Natural killer cell (primary cell): ENCODE results near the gene HIP1. TPM values are rescaled to one million over a fixed set of nuclear protein-coding genes. Genes with fewer than 3 reads are reported as not detected.

Source experiments
- ATAC-seq, 3 donors: fragments of 150-1000 bp in 2 of 3; fragments of 200-7000 bp in 1 of 3; cut with Tn5 transposase; 1 replicate in 1 of 3; 2 replicates in 2 of 3; pipeline ENCODE4 v1.10.0; 2021; ENCODE audit warnings: mild to moderate bottlenecking in 2 of 3, moderate library complexity in 2 of 3
- DNase-seq, 2 donors: peaks; one replicate each; pipeline versions ENCODE4 v3.0.0 to v3.0.0-alpha.2; 2013 to 2021; ENCODE audit warnings: mixed read lengths in 1 of 2
- H3K27ac ChIP-seq: one replicate; pipeline ENCODE4 v1.5.1; 2013; ENCODE audit warnings: mild to moderate bottlenecking, low read length
- H3K27me3 ChIP-seq: one replicate; pipeline ENCODE4 v1.6.1; 2013; ENCODE audit warnings: low read length; ENCODE audit not compliant: control insufficient read depth, insufficient read depth
- H3K36me3 ChIP-seq: one replicate; pipeline ENCODE4 v1.6.1; 2013; ENCODE audit warnings: low read length; ENCODE audit not compliant: control insufficient read depth, insufficient read depth
- H3K4me1 ChIP-seq: one replicate; pipeline ENCODE4 v1.6.1; 2013; ENCODE audit warnings: low read length; ENCODE audit not compliant: control insufficient read depth, insufficient read depth
- H3K4me3 ChIP-seq: one replicate; pipeline ENCODE4 v1.5.1; 2013; ENCODE audit warnings: low read length
- H3K9me3 ChIP-seq: one replicate; pipeline ENCODE4 v1.6.1; 2013; ENCODE audit warnings: low read length; ENCODE audit not compliant: control insufficient read depth, insufficient read depth
- H3K27ac Mint-ChIP-seq, 2 donors: one replicate each; pipeline ENCODE4 v1.8.0; 2022; ENCODE audit warnings: mild to moderate bottlenecking in 2 of 2, mixed read lengths in 2 of 2, moderate library complexity in 1 of 2
- H3K27me3 Mint-ChIP-seq, 2 donors: one replicate each; pipeline ENCODE4 v1.8.0; 2022; ENCODE audit warnings: low read depth in 2 of 2, mixed read lengths in 2 of 2
- H3K36me3 Mint-ChIP-seq: one replicate; pipeline ENCODE4 v1.8.0; 2022; ENCODE audit warnings: mixed read lengths
- H3K4me1 Mint-ChIP-seq, 2 donors: one replicate each; pipeline ENCODE4 v1.8.0; 2022; ENCODE audit warnings: mixed read lengths in 2 of 2
- H3K4me3 Mint-ChIP-seq: one replicate; pipeline ENCODE4 v1.8.0; 2022; ENCODE audit warnings: mild to moderate bottlenecking, moderate library complexity, mixed read lengths
- H3K9me3 Mint-ChIP-seq, 2 donors: one replicate each; pipeline ENCODE4 v1.8.0; 2022; ENCODE audit warnings: mixed read lengths in 2 of 2
- WGBS: methylation state at CpG from one replicate; pipeline ENCODE4 v1.1.7; 2013; ENCODE audit warnings: missing lambda C conversion rate; ENCODE audit not compliant: insufficient coverage; 5-methylcytosine and 5-hydroxymethylcytosine counted together
- intact Hi-C: fragments of 100-400 bp; cut with micrococcal nuclease; formaldehyde crosslinking; loops from one replicate; pipeline ENCODE4 v1.14.2; 2022
- total RNA-seq, 4 donors: library from RNA; stranded (reverse); fragments of 120-200 nt in 1 of 4; gene quantifications; one replicate each; pipeline versions ENCODE4 v1.2.3 to v1.2.4, GENCODE V29; 2013 to 2022
- TF ChIP-seq, protein P1 (sequence below): fragments of 200-600 bp; IDR thresholded peaks from one replicate; pipeline ENCODE4 v1.8.0; 2022; ENCODE audit warnings: antibody characterized with exemption

The HIP1 gene
- total RNA-seq, 3 donors from 2014 or later (not counting 1 experiment from before 2014, with no cell fraction given): 17.1 to 27.9 (median 23.1) TPM

DNA sequence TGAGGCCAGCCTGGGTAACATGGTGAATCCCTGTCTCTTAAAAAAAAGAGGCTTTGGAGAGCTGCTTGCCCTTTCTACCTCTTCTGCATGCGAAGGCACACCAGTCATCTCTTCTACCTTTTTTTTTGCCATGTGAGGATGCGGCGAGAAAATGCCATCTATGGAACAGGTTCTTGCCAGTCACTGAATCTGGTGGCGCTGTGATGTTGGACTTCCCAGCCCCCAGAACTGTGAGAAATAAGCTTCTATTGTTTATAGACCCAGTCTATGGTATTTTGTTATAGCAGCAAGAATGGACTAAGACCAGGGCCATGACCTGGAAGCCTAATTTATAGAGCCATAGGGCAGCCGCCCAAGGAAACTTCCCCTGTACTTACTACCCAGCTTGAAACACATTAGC is 112.9 kb downstream of the HIP1 start:
- Histone ChIP-seq H3K36me3 (no peaks in the 10 kb centered on the region), H3K9me3 (peaks cover 11% of the 10 kb centered on the region), H3K27me3 (no peaks in the 10 kb centered on the region), H3K4me1 (peaks cover 29% of the 10 kb centered on the region), H3K27ac (no peak overlapping the region), H3K4me3 (no peak overlapping the region)
- 99% methylated on average over 4 of the region's 5 CpGs for WGBS
- TF ChIP-seq, protein P1, sequence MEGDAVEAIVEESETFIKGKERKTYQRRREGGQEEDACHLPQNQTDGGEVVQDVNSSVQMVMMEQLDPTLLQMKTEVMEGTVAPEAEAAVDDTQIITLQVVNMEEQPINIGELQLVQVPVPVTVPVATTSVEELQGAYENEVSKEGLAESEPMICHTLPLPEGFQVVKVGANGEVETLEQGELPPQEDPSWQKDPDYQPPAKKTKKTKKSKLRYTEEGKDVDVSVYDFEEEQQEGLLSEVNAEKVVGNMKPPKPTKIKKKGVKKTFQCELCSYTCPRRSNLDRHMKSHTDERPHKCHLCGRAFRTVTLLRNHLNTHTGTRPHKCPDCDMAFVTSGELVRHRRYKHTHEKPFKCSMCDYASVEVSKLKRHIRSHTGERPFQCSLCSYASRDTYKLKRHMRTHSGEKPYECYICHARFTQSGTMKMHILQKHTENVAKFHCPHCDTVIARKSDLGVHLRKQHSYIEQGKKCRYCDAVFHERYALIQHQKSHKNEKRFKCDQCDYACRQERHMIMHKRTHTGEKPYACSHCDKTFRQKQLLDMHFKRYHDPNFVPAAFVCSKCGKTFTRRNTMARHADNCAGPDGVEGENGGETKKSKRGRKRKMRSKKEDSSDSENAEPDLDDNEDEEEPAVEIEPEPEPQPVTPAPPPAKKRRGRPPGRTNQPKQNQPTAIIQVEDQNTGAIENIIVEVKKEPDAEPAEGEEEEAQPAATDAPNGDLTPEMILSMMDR: no peak
- DNase-seq (no peak), ATAC-seq (no peak)
- no peak overlapping the region for H3K27ac Mint-ChIP-seq
- H3K4me3 Mint-ChIP-seq: no peak overlapping the region
- H3K36me3 Mint-ChIP-seq: peaks cover 7% of the 10 kb centered on the region
- H3K9me3 Mint-ChIP-seq: peaks cover 3 to 4% of the 10 kb centered on the region in 2 donors
- intact Hi-C loops: no loop called here
- peaks cover 32 to 49% of the 10 kb centered on the region in 2 donors for H3K4me1 Mint-ChIP-seq
- no peaks in the 10 kb centered on the region for H3K27me3 Mint-ChIP-seq

DNA sequence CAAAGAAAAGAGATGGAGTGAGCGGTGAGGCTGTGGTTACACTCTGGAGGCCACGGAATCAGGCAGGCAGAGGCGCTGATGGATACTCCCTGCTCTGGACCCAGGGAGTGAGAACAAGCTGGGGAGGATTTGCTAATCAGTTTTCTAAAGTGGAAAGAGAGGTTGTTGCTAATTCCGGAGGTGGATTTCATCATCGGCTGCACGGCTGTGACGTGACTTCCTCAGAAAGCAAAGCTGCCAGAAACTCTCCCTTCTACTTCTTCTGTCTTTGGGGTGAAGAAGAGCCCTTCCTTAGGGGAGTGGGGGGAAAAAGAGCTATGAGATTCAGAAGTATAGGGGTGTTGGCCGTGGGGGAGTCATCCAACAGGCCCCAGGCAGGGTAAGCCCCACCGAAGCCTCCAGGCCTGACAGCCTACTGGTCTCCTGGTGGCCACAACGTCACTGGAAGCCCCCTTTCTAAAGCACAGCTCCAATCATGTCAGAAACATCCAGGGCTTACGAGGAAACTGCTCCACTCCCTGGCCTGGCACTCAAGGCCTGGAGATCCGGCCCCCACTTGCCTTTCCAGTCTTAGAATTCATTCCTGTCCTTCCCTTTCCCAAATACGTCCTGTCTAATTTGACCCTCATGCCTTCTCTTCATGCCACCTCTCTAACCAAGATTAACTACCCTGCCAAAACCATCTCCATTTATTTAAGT is 114.5 kb downstream of the HIP1 start:
- Histone ChIP-seq H3K9me3 (peaks cover 11% of the 10 kb centered on the region), H3K27ac (peak overlapping the region; percentile 10), H3K36me3 (no peaks in the 10 kb centered on the region), H3K4me3 (no peak overlapping the region), H3K4me1 (peaks cover 41% of the 10 kb centered on the region), H3K27me3 (no peaks in the 10 kb centered on the region)
- H3K9me3 Mint-ChIP-seq: peaks cover 3 to 4% of the 10 kb centered on the region in 2 donors
- peaks cover 45 to 62% of the 10 kb centered on the region in 2 donors for H3K4me1 Mint-ChIP-seq
- H3K4me3 Mint-ChIP-seq: no peak overlapping the region
- WGBS: 86% methylated on average over 11 of the region's 13 CpGs
- DNase-seq (no peak), ATAC-seq (peak in 2 of 3 donors; percentile 37 to 67)
- TF ChIP-seq, protein P1: no peak
- intact Hi-C loops: no loop called here
- H3K36me3 Mint-ChIP-seq: peaks cover 7% of the 10 kb centered on the region
- peak overlapping the region in 1 of 2 donors; percentile 27 for H3K27ac Mint-ChIP-seq
- H3K27me3 Mint-ChIP-seq: no peaks in the 10 kb centered on the region

DNA sequence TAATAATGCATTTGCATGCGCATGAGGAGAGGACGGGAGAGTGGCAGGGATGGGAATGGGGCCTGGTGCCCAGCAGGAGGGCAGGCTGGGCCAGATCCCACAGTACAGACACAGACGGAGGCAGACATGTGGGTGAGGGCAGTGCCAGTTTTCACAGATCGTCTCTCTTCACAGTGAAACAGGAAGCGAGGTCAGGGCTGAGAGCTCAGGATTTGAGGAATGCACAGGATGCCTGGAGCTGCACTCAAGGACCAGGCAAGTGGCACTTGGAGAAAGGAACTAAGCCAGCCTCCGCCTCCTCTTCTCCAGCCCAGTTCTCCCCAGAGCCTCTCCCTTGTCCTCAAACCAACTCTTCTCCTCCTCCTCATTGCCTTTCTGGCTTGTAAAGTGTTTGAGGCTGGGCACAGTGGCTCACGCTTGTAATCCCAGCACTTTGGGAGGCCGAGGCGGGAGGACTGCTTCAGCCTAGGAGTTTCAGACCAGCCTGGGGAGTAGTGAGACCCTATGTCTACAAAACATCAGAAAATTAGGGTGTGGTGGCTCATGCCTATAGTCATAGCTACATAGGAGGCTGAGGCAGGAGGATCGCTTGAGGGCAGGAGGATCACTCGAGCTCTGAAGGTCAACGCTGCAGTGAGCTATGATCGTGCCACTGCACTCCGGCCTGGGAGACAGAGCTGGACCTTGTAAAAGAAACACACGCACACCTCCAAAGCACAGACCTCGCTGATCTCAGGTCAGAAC is 115.2 kb downstream of the HIP1 start:
- Mint-ChIP-seq H3K36me3 (peaks cover 7% of the 10 kb centered on the region), H3K27ac (peak overlapping the region in 1 of 2 donors; percentile 27), H3K4me3 (no peak overlapping the region), H3K9me3 (peaks cover 3 to 4% of the 10 kb centered on the region in 2 donors), H3K4me1 (peaks cover 46 to 65% of the 10 kb centered on the region in 2 donors), H3K27me3 (no peaks in the 10 kb centered on the region)
- Histone ChIP-seq H3K36me3 (no peaks in the 10 kb centered on the region), H3K27ac (no peak overlapping the region), H3K4me1 (peaks cover 47% of the 10 kb centered on the region), H3K4me3 (no peak overlapping the region), H3K9me3 (peaks cover 11% of the 10 kb centered on the region), H3K27me3 (no peaks in the 10 kb centered on the region)
- 86% methylated on average over 16 of the region's 16 CpGs for WGBS
- no peak for ATAC-seq
- intact Hi-C loops: no loop called here
- no peak for DNase-seq
- TF ChIP-seq, protein P1: no peak
